ENCODE results near the gene IER3IP1. TPM values are rescaled to one million over a fixed set of nuclear protein-coding genes. Genes with fewer than 3 reads are reported as not detected.

Gene IER3IP1
- total RNA-seq, 1 experiment from 2014 or later = 51.9 TPM

Other genes with a start within 250 kb of the IER3IP1 start
- not detected in 2 replicates for gene ELOA2, start 140.7 kb downstream of the IER3IP1 start, total RNA-seq (2014; rRNA removed; shearing (Covaris generic))
- 10.3 and 11.9 TPM in 2 replicates for gene HDHD2, start 25.9 kb downstream of the IER3IP1 start, total RNA-seq (2014; rRNA removed; shearing (Covaris generic))
- not detected in 2 replicates for gene SKOR2, start 75.3 kb upstream of the IER3IP1 start, total RNA-seq (2014; rRNA removed; shearing (Covaris generic))

All from H4 (cell line).